Measurements from ENCODE around the gene EXOSC3. TPM values are rescaled to one million over a fixed set of nuclear protein-coding genes. Genes with fewer than 3 reads are reported as not detected.

EXOSC3 gene
- total and polyA plus RNA-seq, 2 of the 13 experiments (the other 11 are each of a cell fraction or from before 2014, with no cell fraction given) = 17.5 to 68.7 TPM

- WGBS (ENCODE audit: low lambda C conversion rate) = 100% methylated on average over 2 of the region's 2 CpGs
- CTCF ChIA-PET (ENCODE audit: low intra/inter-chr PET ratio, low total read pairs) = no interaction called here
- TF ChIP-seq ZNF503 (CRISPR knock-in tag; IDR thresholded peaks at IDR 0.05) (no peak), ZNF501 (CRISPR knock-in tag; IDR thresholded peaks at IDR 0.05) (no peak), ZNF615 (CRISPR knock-in tag; IDR thresholded peaks at IDR 0.05; ENCODE audit: borderline replicate concordance) (no peak), SP2 (CRISPR knock-in tag; IDR thresholded peaks at IDR 0.05) (no peak), ZFP36L1 (CRISPR knock-in tag; IDR thresholded peaks at IDR 0.05) (no peak), ZNF879 (CRISPR knock-in tag; IDR thresholded peaks at IDR 0.05) (no peak), ZNF737 (CRISPR knock-in tag; IDR thresholded peaks at IDR 0.05; ENCODE audit: borderline replicate concordance) (no peak), ZNF281 (CRISPR knock-in tag; IDR thresholded peaks at IDR 0.05; ENCODE audit: borderline replicate concordance) (no peak), CREB3 (CRISPR knock-in tag; IDR thresholded peaks at IDR 0.05) (no peak), GLMP (CRISPR knock-in tag; IDR thresholded peaks at IDR 0.05; ENCODE audit: borderline replicate concordance) (no peak), JUNB (CRISPR knock-in tag; IDR thresholded peaks at IDR 0.05; ENCODE audit: borderline replicate concordance) (no peak), ATF1 (CRISPR knock-in tag; IDR thresholded peaks at IDR 0.05) (no peak), TGIF2 (CRISPR knock-in tag; IDR thresholded peaks at IDR 0.05) (no peak), SNAPC2 (CRISPR knock-in tag; IDR thresholded peaks at IDR 0.05) (no peak), PRDM15 (CRISPR knock-in tag; IDR thresholded peaks at IDR 0.05) (no peak)
Measured at GRCh38 chr9:37778534-37778933, 6.3 kb downstream of the EXOSC3 start.

More at GRCh38 chr9:37778534-37778933, 6.3 kb downstream of the EXOSC3 start:
- Histone ChIP-seq H3K36me3 (replicated peaks in 1 of 2; ENCODE audit: control insufficient read depth in 1 of 2, insufficient read depth in 2 of 2, low read length in 2 of 2) (peaks cover 11 to 68% of the 10 kb centered on the region in 2 experiments), H3K27ac (ENCODE audit: extremely low read length, insufficient read depth, low read length) (no peak overlapping the region), H4K20me1 (ENCODE audit: insufficient read depth, low read length) (peaks cover 3% of the 10 kb centered on the region; the same call in 1 of the 2 replicates), H3K79me2 (ENCODE audit: insufficient read depth, low read length) (peaks cover 17% of the 10 kb centered on the region), H3K9me3 (ENCODE audit: low read length) (no peaks in the 10 kb centered on the region), H2AFZ (ENCODE audit: low read length) (no peak overlapping the region), H3K4me1 (ENCODE audit: insufficient read depth, low read length) (peaks cover 18% of the 10 kb centered on the region), H3K4me3 (replicated peaks in 1 of 3; ENCODE audit: insufficient read depth in 1 of 3, low read depth in 2 of 3, low read length in 3 of 3) (no peak overlapping the region), H3K27me3 (ENCODE audit: control insufficient read depth in 1 of 2, insufficient read depth in 2 of 2, low read length in 2 of 2) (no peaks in the 10 kb centered on the region), H3K9ac (ENCODE audit: insufficient read depth, low read depth, low read length) (no peak overlapping the region), H3K4me2 (ENCODE audit: low read depth, low read length) (no peak overlapping the region)
- in situ Hi-C loops (cut with HindIII; ENCODE audit: extremely low pct_ligation_motif_present, low pct_unique_long_range_greater_than_20kb) (no loop called here), intact Hi-C loops (cut with micrococcal nuclease; ENCODE audit: unreplicated experiment) (no loop called here)
- POLR2A ChIA-PET = no interaction called here
- no peak for ATAC-seq
- FAIRE-seq = no peak
- DNase-seq (ENCODE audit: low spot score) = no peak
- BruUV-seq (replicated peaks) = no TSS peak
